IMR-90 (cell line): ENCODE measurements around the gene KDM6A.

ENCODE experiments used
- BHLHE40 ChIP-seq: fragments of 150-350 bp; IDR thresholded peaks from 2 replicates; pipeline ENCODE4 v1.6.1; 2016; ENCODE audit warnings: mild to moderate bottlenecking, low read depth, low read length
- CTCF ChIP-seq: conservative IDR thresholded peaks from 2 replicates; pipeline ENCODE4 v1.5.1; 2012; ENCODE audit warnings: mild to moderate bottlenecking, low read depth, low read length, improper control_type of control experiment
- ELK1 ChIP-seq: fragments of 150-350 bp; IDR thresholded peaks from 2 replicates; pipeline ENCODE4 v1.6.1; 2016; ENCODE audit warnings: low read depth, mild to moderate bottlenecking, low read length, moderate library complexity, borderline replicate concordance
- FOS ChIP-seq: fragments of 150-350 bp; IDR thresholded peaks from 2 replicates; pipeline ENCODE4 v1.6.1; 2016; ENCODE audit warnings: low read depth, low read length
- MAFK ChIP-seq: IDR thresholded peaks from 2 replicates; pipeline ENCODE4 v1.6.1; 2012; ENCODE audit warnings: low read depth, low read length, improper control_type of control experiment
- MXI1 ChIP-seq: IDR thresholded peaks from 2 replicates; pipeline ENCODE4 v1.6.1; 2012; ENCODE audit warnings: low read depth, mild to moderate bottlenecking, low read length, moderate library complexity, borderline replicate concordance
- POLR2A ChIP-seq: IDR thresholded peaks from 2 replicates; pipeline ENCODE4 v1.6.1; 2012; ENCODE audit warnings: mild to moderate bottlenecking, low read depth, low read length
- RAD21 ChIP-seq: IDR thresholded peaks from 2 replicates; pipeline ENCODE4 v1.6.1; 2012; ENCODE audit warnings: low read length, improper control_type of control experiment
- RCOR1 ChIP-seq: IDR thresholded peaks from 2 replicates; pipeline ENCODE4 v1.6.1; 2012; ENCODE audit warnings: mild to moderate bottlenecking, low read length, improper control_type of control experiment; ENCODE audit not compliant: insufficient replicate concordance
- RFX5 ChIP-seq: IDR thresholded peaks from 2 replicates; pipeline ENCODE4 v1.8.0; 2012; ENCODE audit warnings: low read depth, mild to moderate bottlenecking, low read length, moderate library complexity
- USF2 ChIP-seq: fragments of 150-350 bp; IDR thresholded peaks from 2 replicates; pipeline ENCODE4 v1.6.1; 2017; ENCODE audit warnings: mild to moderate bottlenecking, antibody characterized with exemption, low read length, low read depth

- TF ChIP-seq CTCF (no peak), USF2 (no peak), RAD21 (no peak), POLR2A (no peak), RFX5 (no peak), BHLHE40 (no peak), FOS (no peak), MXI1 (no peak), MAFK (no peak), ELK1 (no peak), RCOR1 (no peak)
Observed at GRCh38 chrX:44980883-44981282, 107.9 kb downstream of the KDM6A start.
